Neural cell (in vitro differentiated cells): Measurements from ENCODE around the gene AIP. TPM values are rescaled to one million over a fixed set of nuclear protein-coding genes. Genes with fewer than 3 reads are reported as not detected.

Experiments used
- H2AFZ ChIP-seq: fragments of 200-600, 300-800 bp; sonication (generic), shearing (Covaris generic); 2 replicates; pipeline ENCODE4 v1.6.0; 2014; ENCODE audit warnings: low read depth, mild to moderate bottlenecking, antibody characterized with exemption, low read length, moderate library complexity
- H3F3A ChIP-seq: fragments of 200-600 bp; shearing (Covaris generic); 2 replicates; pipeline ENCODE4 v1.6.1; 2016; ENCODE audit warnings: mild to moderate bottlenecking, moderate library complexity, mixed read lengths, antibody characterized with exemption, low read length; ENCODE audit not compliant: insufficient read depth, poor library complexity, severe bottlenecking
- H3K27ac ChIP-seq: fragments of 200-600, 300-800 bp; sonication (generic), shearing (Covaris generic); 2 replicates; pipeline ENCODE4 v1.5.1; 2014; ENCODE audit warnings: mild to moderate bottlenecking, low read length, moderate library complexity
- H3K27me3 ChIP-seq: fragments of 300-800, 200-600 bp; sonication (generic), shearing (Covaris generic); 2 replicates; pipeline ENCODE4 v1.6.0; 2014; ENCODE audit warnings: mild to moderate bottlenecking, low read depth, low read length, moderate library complexity; ENCODE audit not compliant: insufficient read depth
- H3K36me3 ChIP-seq: fragments of 300-800, 200-600 bp; sonication (generic), shearing (Covaris generic); 2 replicates; pipeline ENCODE4 v1.5.1; 2014; ENCODE audit warnings: mild to moderate bottlenecking, antibody characterized with exemption, low read length, moderate library complexity; ENCODE audit not compliant: insufficient read depth
- H3K4me2 ChIP-seq: fragments of 300-800, 200-600 bp; sonication (generic), shearing (Covaris generic); 2 replicates; pipeline ENCODE4 v1.6.0; 2014; ENCODE audit warnings: mild to moderate bottlenecking, low read length
- H3K4me3 ChIP-seq: fragments of 300-800, 200-600 bp; sonication (generic), shearing (Covaris generic); 2 replicates; pipeline ENCODE4 v1.5.1; 2014; ENCODE audit warnings: mild to moderate bottlenecking, low read length, moderate library complexity
- H3K79me2 ChIP-seq: fragments of 200-600 bp; shearing (Covaris generic); replicated peaks from 2 replicates; pipeline ENCODE4 v1.6.0; 2014; ENCODE audit warnings: mild to moderate bottlenecking, low read length, moderate library complexity; ENCODE audit not compliant: insufficient read depth
- H3K9ac ChIP-seq: fragments of 300-800, 200-600 bp; sonication (generic), shearing (Covaris generic); 2 replicates; pipeline ENCODE4 v1.6.1; 2016; ENCODE audit warnings: mild to moderate bottlenecking, low read length, mixed read lengths
- H3K9me2 ChIP-seq: fragments of 200-600 bp; shearing (Covaris generic); 2 replicates; pipeline ENCODE4 v1.6.1; 2016; ENCODE audit warnings: mild to moderate bottlenecking, low read length, mixed read lengths; ENCODE audit not compliant: insufficient read depth
- H3K9me3 ChIP-seq: fragments of 200-600, 300-800 bp; sonication (generic), shearing (Covaris generic); 2 replicates; pipeline ENCODE4 v1.6.1; 2016; ENCODE audit warnings: mild to moderate bottlenecking, mixed run types, low read length, moderate library complexity, mixed read lengths
- H4K20me1 ChIP-seq: fragments of 200-600 bp; shearing (Covaris generic); 2 replicates; pipeline ENCODE4 v1.6.1; 2016; ENCODE audit warnings: mild to moderate bottlenecking, mixed run types; ENCODE audit not compliant: insufficient read depth
- CTCF ChIP-seq: fragments of 450-650 bp; IDR thresholded peaks from 2 replicates; pipeline ENCODE4 v1.5.1; 2014; ENCODE audit warnings: antibody characterized with exemption, mild to moderate bottlenecking, moderate library complexity; ENCODE audit not compliant: poor library complexity, severe bottlenecking
- EP300 ChIP-seq: fragments of 450-650 bp; conservative IDR thresholded peaks from 2 replicates; pipeline ENCODE4 v1.6.1; 2014; ENCODE audit warnings: antibody characterized with exemption, mild to moderate bottlenecking, moderate library complexity; ENCODE audit not compliant: poor library complexity, severe bottlenecking
- EZH2 ChIP-seq: fragments of 200-600, 300-800 bp; shearing (Covaris generic), sonication (generic); IDR thresholded peaks from 2 replicates; pipeline ENCODE4 v1.6.1; 2014; ENCODE audit warnings: antibody characterized with exemption, low read length, borderline replicate concordance, mild to moderate bottlenecking; ENCODE audit not compliant: insufficient read depth, poor library complexity, severe bottlenecking
- MXI1 ChIP-seq: fragments of 450-650 bp; conservative IDR thresholded peaks from 2 replicates; pipeline ENCODE4 v1.6.1; 2014; ENCODE audit warnings: antibody characterized with exemption, mild to moderate bottlenecking; ENCODE audit not compliant: poor library complexity, severe bottlenecking
- POLR2AphosphoS5 ChIP-seq: IDR thresholded peaks from 2 replicates; pipeline ENCODE4 v1.6.1; 2012
- RAD21 ChIP-seq: fragments of 450-650 bp; conservative IDR thresholded peaks from 2 replicates; pipeline ENCODE4 v1.6.1; 2014; ENCODE audit warnings: antibody characterized with exemption, mild to moderate bottlenecking, moderate library complexity
- REST ChIP-seq: IDR thresholded peaks from 2 replicates; pipeline ENCODE4 v1.6.1; 2012; ENCODE audit warnings: borderline replicate concordance
- SMC3 ChIP-seq: fragments of 450-650 bp; conservative IDR thresholded peaks from 2 replicates; pipeline ENCODE4 v1.6.1; 2014; ENCODE audit warnings: antibody characterized with exemption, mild to moderate bottlenecking, moderate library complexity; ENCODE audit not compliant: poor library complexity
- TAF1 ChIP-seq: IDR thresholded peaks from 2 replicates; pipeline ENCODE4 v1.6.1; 2012; ENCODE audit warnings: low read depth
- polyA plus RNA-seq: library from polyadenylated mRNA; depleted of rRNA; stranded (reverse); fragments of >200 nt; gene quantifications from 2 replicates; pipeline ENCODE4 v1.2.3, GENCODE V29; 2014

AIP gene
- polyA plus RNA-seq, 1 donor from 2014 or later, result 83.9 TPM

- H3K27ac ChIP-seq, result no peak overlapping the region
- no peaks in the 10 kb centered on the region for H3K27me3 ChIP-seq
- no peak overlapping the region for H2AFZ ChIP-seq
- no peak overlapping the region for H3K4me2 ChIP-seq
- TF ChIP-seq MXI1 (no peak), REST (no peak), POLR2AphosphoS5 (no peak), EZH2 (no peak), SMC3 (no peak), TAF1 (no peak), RAD21 (no peak), EP300 (no peak), CTCF (no peak)
- no peaks in the 10 kb centered on the region for H3K79me2 ChIP-seq
- H3K9me2 ChIP-seq, result no peaks in the 10 kb centered on the region
- H3K36me3 ChIP-seq, result no peaks in the 10 kb centered on the region
- H3K9ac ChIP-seq, result no peak overlapping the region
- H3F3A ChIP-seq, result no peaks in the 10 kb centered on the region
- no peak overlapping the region for H3K4me3 ChIP-seq
- H4K20me1 ChIP-seq, result no peaks in the 10 kb centered on the region
- H3K9me3 ChIP-seq, result no peaks in the 10 kb centered on the region
Observed at GRCh38 chr11:67494371-67495233, 11.8 kb downstream of the AIP start.

GRCh38 chr11:67495234-67496005 is 12.6 kb downstream of the AIP start:
- no peak overlapping the region for H3K9ac ChIP-seq
- H3K9me3 ChIP-seq, result no peaks in the 10 kb centered on the region
- H2AFZ ChIP-seq, result no peak overlapping the region
- no peaks in the 10 kb centered on the region for H3K9me2 ChIP-seq
- no peaks in the 10 kb centered on the region for H3K79me2 ChIP-seq
- no peaks in the 10 kb centered on the region for H3K36me3 ChIP-seq
- H3F3A ChIP-seq, result no peaks in the 10 kb centered on the region
- TF ChIP-seq SMC3, result no peak
- H4K20me1 ChIP-seq, result no peaks in the 10 kb centered on the region
- H3K4me3 ChIP-seq, result no peak overlapping the region
- H3K27ac ChIP-seq, result no peak overlapping the region
- H3K27me3 ChIP-seq, result no peaks in the 10 kb centered on the region
- H3K4me2 ChIP-seq, result no peak overlapping the region
